WTC11 (cell line): ENCODE measurements around the gene NAGLU. TPM values are rescaled to one million over a fixed set of nuclear protein-coding genes. Genes with fewer than 3 reads are reported as not detected.

Experiments
- AR ChIP-seq: fragments of 250-450 bp; sonication (Bioruptor Pico); IDR thresholded peaks from 2 replicates; pipeline ENCODE4 v1.9.0; 2021; ENCODE audit warnings: mild to moderate bottlenecking
- CDX4 ChIP-seq: fragments of 250-450 bp; sonication (Bioruptor Pico); IDR thresholded peaks from 2 replicates; pipeline ENCODE4 v1.9.0; 2021; ENCODE audit warnings: moderate library complexity, mild to moderate bottlenecking, inconsistent platforms, borderline replicate concordance
- E2F5 ChIP-seq: sonication (generic); formaldehyde crosslinking; IDR thresholded peaks from 2 replicates; pipeline ENCODE4 v1.8.1; 2022; ENCODE audit warnings: mild to moderate bottlenecking, moderate library complexity, missing genetic modification reagents
- ERG ChIP-seq: fragments of 250-450 bp; sonication (Bioruptor Pico); IDR thresholded peaks from 2 replicates; pipeline ENCODE4 v1.8.0; 2021; ENCODE audit warnings: mild to moderate bottlenecking
- FOXP1 ChIP-seq: sonication (generic); formaldehyde crosslinking; IDR thresholded peaks from 2 replicates; pipeline ENCODE4 v1.8.0; 2022; ENCODE audit warnings: missing genetic modification reagents, mild to moderate bottlenecking, moderate library complexity, borderline replicate concordance
- GABPB1 ChIP-seq: sonication (generic); formaldehyde crosslinking; IDR thresholded peaks from 2 replicates; pipeline ENCODE4 v1.8.1; 2023; ENCODE audit warnings: mild to moderate bottlenecking, missing genetic modification reagents
- GRHL2 ChIP-seq: fragments of 250-450 bp; sonication (Bioruptor Pico); IDR thresholded peaks from 2 replicates; pipeline ENCODE4 v1.8.0; 2022; ENCODE audit warnings: mild to moderate bottlenecking, moderate library complexity; ENCODE audit not compliant: insufficient replicate concordance, severe bottlenecking
- HMGXB4 ChIP-seq: sonication (generic); formaldehyde crosslinking; IDR thresholded peaks from 2 replicates; pipeline ENCODE4 v1.8.1; 2023; ENCODE audit warnings: mild to moderate bottlenecking, moderate library complexity, missing genetic modification reagents
- IRF2 ChIP-seq: sonication (generic); formaldehyde crosslinking; IDR thresholded peaks from 2 replicates; pipeline ENCODE4 v1.8.0; 2022; ENCODE audit warnings: low read depth, missing genetic modification reagents, borderline replicate concordance
- KAT7 ChIP-seq: sonication (generic); formaldehyde crosslinking; IDR thresholded peaks from 2 replicates; pipeline ENCODE4 v1.8.1; 2023; ENCODE audit warnings: missing genetic modification reagents, mild to moderate bottlenecking, borderline replicate concordance
- NFE2L1 ChIP-seq: sonication (generic); formaldehyde crosslinking; IDR thresholded peaks from 2 replicates; pipeline ENCODE4 v1.8.1; 2023; ENCODE audit warnings: missing genetic modification reagents
- PRDM15 ChIP-seq: sonication (generic); formaldehyde crosslinking; IDR thresholded peaks from 2 replicates; pipeline ENCODE4 v1.8.0; 2022; ENCODE audit warnings: missing genetic modification reagents
- PREB ChIP-seq: sonication (generic); formaldehyde crosslinking; IDR thresholded peaks from 2 replicates; pipeline ENCODE4 v1.8.1; 2022; ENCODE audit warnings: mild to moderate bottlenecking, missing genetic modification reagents, moderate library complexity, borderline replicate concordance
- RELA ChIP-seq: sonication (generic); formaldehyde crosslinking; IDR thresholded peaks from 2 replicates; pipeline ENCODE4 v1.8.1; 2022; ENCODE audit warnings: missing genetic modification reagents, mild to moderate bottlenecking, borderline replicate concordance
- RORB ChIP-seq: fragments of 250-450 bp; sonication (Bioruptor Pico); IDR thresholded peaks from 2 replicates; pipeline ENCODE4 v1.9.0; 2021; ENCODE audit warnings: mild to moderate bottlenecking
- ZBTB21 ChIP-seq: sonication (generic); formaldehyde crosslinking; IDR thresholded peaks from 2 replicates; pipeline ENCODE4 v1.8.1; 2023; ENCODE audit warnings: mild to moderate bottlenecking, missing genetic modification reagents, borderline replicate concordance
- ZBTB43 ChIP-seq: sonication (generic); formaldehyde crosslinking; IDR thresholded peaks from 2 replicates; pipeline ENCODE4 v1.8.1; 2023; ENCODE audit warnings: mild to moderate bottlenecking, missing genetic modification reagents
- ZNF138 ChIP-seq: sonication (generic); formaldehyde crosslinking; conservative IDR thresholded peaks from 2 replicates; pipeline ENCODE4 v1.8.1; 2022; ENCODE audit warnings: mild to moderate bottlenecking, moderate library complexity, missing genetic modification reagents
- ZNF219 ChIP-seq: sonication (generic); formaldehyde crosslinking; IDR thresholded peaks from 2 replicates; pipeline ENCODE4 v1.8.0; 2023; ENCODE audit warnings: missing genetic modification reagents, mild to moderate bottlenecking, borderline replicate concordance
- ZNF416 ChIP-seq: fragments of 250-450 bp; sonication (Bioruptor Pico); IDR thresholded peaks from 2 replicates; pipeline ENCODE4 v1.9.0; 2021; ENCODE audit warnings: mild to moderate bottlenecking, inconsistent platforms
- ZNF512 ChIP-seq: sonication (generic); formaldehyde crosslinking; IDR thresholded peaks from 2 replicates; pipeline ENCODE4 v1.8.1; 2022; ENCODE audit warnings: missing genetic modification reagents, borderline replicate concordance
- total RNA-seq: library from RNA; stranded (reverse); gene quantifications from 3 replicates; pipeline ENCODE4 v1.2.3, GENCODE V29; 2021

NAGLU gene
- total RNA-seq, 1 experiment from 2014 or later = 39.3 TPM

GRCh38 chr17:42548070-42548837, 12.2 kb downstream of the NAGLU start (continued):
- TF ChIP-seq PREB (CRISPR knock-in tag) (no peak), IRF2 (CRISPR knock-in tag) (no peak), HMGXB4 (CRISPR knock-in tag) (peak; percentile 84), ZNF416 (CRISPR knock-in tag) (0 out of 2 replicates have a peak, but pooled peaks have one; percentile 28), AR (CRISPR knock-in tag) (no peak), PRDM15 (CRISPR knock-in tag) (no peak), KAT7 (CRISPR knock-in tag) (no peak), GRHL2 (CRISPR knock-in tag) (no peak), CDX4 (CRISPR knock-in tag) (no peak), ERG (CRISPR knock-in tag) (no peak), ZBTB43 (CRISPR knock-in tag) (no peak), RORB (CRISPR knock-in tag) (no peak), E2F5 (peak; percentile 90), ZNF219 (no peak), RELA (CRISPR knock-in tag) (no peak), FOXP1 (CRISPR knock-in tag) (peak; percentile 34; the same call in 1 of the 2 replicates), ZNF138 (CRISPR knock-in tag) (0 out of 2 replicates have a peak, but pooled peaks have one; percentile 42), GABPB1 (CRISPR knock-in tag) (no peak), ZNF512 (CRISPR knock-in tag) (no peak), ZBTB21 (CRISPR knock-in tag) (peak; percentile 88; the same call in 1 of the 2 replicates), NFE2L1 (CRISPR knock-in tag) (no peak)
